SK-N-SH treated with all-trans-retinoic acid at 6 μM for 48 hours (cell line): ENCODE results near the gene RCBTB1.

Experiments used
- PATZ1 ChIP-seq: fragments of 250-450 bp; sonication (Bioruptor Pico); IDR thresholded peaks from 2 replicates; pipeline ENCODE4 v1.8.0; 2020; ENCODE audit warnings: mild to moderate bottlenecking, moderate library complexity, borderline replicate concordance
- RARB ChIP-seq: fragments of 250-450 bp; sonication (Bioruptor Pico); IDR thresholded peaks from 2 replicates; pipeline ENCODE4 v1.8.0; 2021; ENCODE audit warnings: mild to moderate bottlenecking, moderate library complexity
- ZNF70 ChIP-seq: fragments of 450-650 bp; formaldehyde crosslinking; IDR thresholded peaks from 2 replicates; pipeline ENCODE4 v1.5.0; 2020; ENCODE audit warnings: mild to moderate bottlenecking, moderate library complexity

- no peak for TF ChIP-seq RARB (CRISPR knock-in tag)
- TF ChIP-seq PATZ1 (CRISPR knock-in tag), result no peak
- no peak for TF ChIP-seq ZNF70
Observed at GRCh38 chr13:49533011-49533410, 52.3 kb downstream of the RCBTB1 start.
